GM18511 (cell line): ENCODE results near the gene SLC7A9.
"Not testable (repeated sequence)": the region's sequence is repeated elsewhere in the genome, so short reads cannot be mapped to it uniquely, and the experiment has no call there.

ENCODE experiments used
- ATAC-seq: cut with Tn5 transposase; IDR thresholded peaks from one replicate; pipeline ENCODE4 v1.9.1; 2021; ENCODE audit warnings: mild to moderate bottlenecking, moderate library complexity; ENCODE audit not compliant: unreplicated experiment

SLC7A9 gene

DNA sequence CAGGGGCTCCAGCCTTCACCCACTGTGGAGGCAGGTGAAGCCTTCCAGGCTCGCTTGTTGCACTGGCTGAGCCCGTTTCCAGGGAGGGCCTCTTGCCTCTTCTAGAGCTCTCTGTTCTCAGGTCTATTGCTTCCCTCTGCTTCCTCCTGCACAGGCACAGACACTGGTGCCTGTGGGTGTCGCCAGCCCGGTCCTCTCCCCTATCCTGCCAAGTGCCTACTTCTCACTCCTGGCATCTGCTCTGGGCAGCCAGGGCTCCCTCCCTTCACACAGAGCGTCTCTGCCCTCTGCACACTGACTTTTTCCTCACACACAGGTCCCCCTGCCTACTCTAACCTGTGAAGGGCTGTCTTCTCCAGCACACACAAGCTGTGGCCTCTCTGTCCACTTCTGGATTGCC is 60.3 kb downstream of the SLC7A9 start:
- no peak for ATAC-seq

DNA sequence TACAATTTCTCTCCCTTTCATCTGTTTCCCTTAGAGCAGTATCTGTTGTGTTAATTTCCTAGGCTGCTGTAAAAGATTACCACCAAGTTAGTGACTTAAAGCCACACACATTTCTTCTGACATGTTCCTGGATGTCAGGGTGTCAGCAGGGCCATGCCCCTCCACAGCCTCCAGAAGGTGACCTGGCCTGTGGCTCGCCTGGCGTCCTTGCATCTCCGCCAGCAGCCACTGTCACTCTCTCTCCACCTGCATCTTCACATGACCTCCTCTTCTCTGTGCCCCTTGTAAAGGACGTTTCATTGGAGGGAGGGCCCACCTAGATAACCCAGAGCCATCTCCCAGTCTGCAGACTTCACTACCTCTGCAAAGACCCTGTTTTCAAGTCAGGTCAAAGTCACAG is 61.3 kb downstream of the SLC7A9 start:
- ATAC-seq, result no peak

DNA sequence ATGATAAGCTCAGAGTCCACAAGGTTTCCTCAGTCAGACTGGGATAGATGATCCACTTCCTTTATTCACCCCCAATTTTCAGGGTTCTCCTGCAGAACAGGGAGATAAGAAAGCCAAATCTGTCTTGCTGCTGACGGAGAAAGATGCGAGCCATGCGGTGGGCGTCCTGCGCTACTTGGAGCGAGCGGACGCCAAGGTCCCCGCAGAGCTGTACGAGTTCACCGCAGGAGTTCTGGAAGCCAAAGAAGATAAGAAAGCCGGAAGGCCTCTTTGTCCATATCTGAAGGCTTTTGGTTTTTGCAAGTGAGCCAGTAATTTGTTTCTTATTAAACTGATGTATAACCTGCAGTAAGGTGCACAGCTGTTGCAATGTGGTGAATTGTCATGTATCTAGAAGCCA is 66.7 kb downstream of the SLC7A9 start:
- no peak for ATAC-seq

DNA sequence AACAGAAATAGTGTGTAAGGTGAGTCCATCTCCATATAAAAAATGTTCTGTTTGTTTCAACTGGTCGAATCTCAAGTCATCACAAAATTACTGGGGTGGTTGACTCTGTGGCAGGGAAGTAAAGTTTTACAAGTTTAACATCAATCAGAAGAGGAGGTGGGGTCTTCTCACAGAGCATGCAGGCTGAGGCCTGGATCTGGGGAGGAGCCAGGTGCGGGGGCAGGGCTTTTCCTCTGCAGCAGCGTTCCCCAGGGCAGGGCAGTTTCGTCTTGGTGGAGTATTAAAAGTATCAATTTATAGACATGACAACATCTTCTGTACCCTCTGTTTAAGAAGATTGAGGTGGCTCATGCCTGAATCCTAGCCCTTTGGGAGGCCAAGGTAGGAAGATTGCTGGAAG is 68.8 kb downstream of the SLC7A9 start:
- no peak for ATAC-seq

DNA sequence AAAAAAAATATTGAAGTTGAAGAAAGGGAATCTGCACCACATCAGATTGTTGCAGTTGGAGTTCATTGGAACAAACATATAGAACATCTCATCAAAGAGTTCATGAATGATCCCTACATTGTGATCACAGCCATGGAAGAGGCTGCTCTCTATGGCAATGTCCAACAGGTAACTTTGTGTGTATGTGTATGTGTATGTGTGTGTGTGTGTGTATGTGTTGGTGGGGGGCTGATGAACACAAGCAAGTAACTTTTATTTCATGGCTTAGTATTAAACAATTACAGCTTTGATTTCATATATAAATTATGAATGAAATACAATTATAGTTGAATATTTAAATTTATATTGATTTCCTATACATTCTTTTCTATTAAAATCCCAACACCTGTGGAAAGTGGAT is 69.4 kb downstream of the SLC7A9 start:
- ATAC-seq, result no peak

DNA sequence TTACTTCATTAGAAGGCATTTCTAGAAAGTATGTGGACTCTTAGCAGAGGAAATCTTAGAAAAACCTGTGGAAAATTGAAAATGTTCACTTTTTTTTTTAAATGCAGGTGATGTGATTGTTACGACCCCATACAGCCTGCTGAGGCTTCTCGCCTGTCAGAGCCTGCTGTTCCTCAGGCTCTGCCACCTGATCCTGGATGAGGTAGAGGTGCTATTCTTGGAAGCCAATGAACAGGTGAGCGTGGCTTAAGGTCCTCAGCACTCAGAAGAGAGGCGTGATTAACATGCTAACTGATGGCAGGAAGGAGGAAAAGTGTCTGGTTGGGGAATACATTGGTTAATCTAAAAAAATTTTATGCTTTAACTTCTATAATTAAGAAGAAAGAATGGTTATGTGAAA is 71.4 kb downstream of the SLC7A9 start:
- ATAC-seq, result no peak

DNA sequence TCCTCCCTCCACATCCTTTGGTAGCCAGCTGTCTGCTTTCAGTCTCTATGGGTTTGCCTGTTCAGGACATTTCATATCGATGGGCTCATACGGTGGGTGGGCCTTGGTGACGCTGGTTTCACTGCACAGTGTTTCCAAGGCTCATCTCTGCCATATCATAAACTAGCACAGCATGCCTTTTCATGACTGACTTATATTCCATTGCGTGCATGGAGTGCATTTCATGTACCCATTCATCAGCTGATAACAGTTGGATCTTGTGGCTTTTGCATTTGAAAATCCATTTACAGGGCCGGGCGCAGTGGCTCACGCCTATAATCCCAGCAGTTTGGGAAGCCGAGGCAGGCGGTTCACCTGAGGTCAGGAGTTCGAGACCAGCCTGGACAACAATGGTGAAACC is 80.1 kb downstream of the SLC7A9 start:
- no peak for ATAC-seq

DNA sequence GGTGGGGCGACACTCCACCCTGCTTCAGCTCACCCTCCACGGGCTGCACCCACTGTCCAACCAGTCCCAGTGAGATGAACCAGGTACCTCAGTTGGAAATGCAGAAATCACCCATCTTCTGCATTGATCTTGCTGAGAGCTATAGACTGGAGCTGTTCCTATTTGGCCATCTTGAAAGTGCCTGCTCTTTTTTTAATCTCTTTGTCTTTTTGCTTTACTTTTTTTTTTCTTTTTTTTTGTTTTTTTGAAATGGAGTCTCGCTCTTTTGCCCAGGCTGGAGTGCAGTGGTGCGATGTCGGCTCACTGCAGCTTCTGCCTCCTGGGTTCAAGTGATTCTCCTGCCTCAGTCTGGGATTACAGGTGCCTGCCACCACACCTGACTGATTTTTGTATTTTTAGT is 81.7 kb downstream of the SLC7A9 start:
- not testable (repeated sequence) for ATAC-seq

DNA sequence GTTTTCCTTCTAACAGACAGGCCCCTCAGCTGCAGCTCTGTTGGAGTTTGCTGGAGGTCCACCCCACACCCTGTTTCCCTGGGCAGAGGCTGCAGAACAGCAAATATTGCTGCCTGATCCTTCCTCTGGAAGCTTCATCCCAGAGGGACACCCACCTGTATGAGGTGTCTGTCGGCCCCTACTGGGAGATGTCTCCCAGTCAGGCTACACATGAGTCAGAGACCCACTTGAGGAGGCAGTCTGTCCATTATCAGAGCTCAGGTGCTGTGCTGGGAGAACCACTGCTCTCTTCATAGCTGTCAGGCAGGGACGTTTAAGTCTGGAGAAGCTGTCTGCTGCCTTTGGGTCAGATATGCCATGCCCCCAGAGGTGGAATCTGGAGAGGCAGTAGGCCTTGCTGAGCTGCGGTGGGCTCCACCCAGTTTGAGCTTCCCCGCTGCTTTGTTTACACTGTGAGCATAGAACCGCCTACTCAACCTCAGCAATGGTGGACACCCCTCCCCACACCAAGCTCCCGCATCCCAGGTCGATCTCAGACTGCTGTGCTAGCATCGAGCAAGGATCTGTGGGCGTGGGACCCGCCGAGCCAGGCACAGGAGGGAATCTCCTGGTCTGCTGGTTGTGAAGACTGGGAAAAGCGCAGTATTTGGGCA is 82.3 kb downstream of the SLC7A9 start:
- not testable (repeated sequence) for ATAC-seq

DNA sequence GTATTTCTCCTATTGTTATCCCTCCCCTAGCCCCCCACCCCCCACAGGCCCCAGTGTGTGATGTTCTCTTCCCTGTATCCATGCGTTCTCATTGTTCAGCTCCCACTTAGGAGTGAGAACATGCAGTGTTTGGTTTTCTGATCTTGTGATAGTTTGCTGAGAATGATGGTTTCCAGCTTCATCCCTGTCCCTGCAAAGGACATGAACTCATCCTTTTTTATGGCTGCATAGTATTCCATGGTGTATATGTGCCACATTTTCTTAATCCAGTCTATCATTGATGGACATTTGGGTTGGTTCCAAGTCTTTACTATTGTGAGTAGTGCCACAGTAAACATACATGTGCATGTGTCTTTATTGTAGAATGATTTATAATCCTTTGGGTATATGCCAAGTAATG is 87.5 kb downstream of the SLC7A9 start:
- not testable (repeated sequence) for ATAC-seq

DNA sequence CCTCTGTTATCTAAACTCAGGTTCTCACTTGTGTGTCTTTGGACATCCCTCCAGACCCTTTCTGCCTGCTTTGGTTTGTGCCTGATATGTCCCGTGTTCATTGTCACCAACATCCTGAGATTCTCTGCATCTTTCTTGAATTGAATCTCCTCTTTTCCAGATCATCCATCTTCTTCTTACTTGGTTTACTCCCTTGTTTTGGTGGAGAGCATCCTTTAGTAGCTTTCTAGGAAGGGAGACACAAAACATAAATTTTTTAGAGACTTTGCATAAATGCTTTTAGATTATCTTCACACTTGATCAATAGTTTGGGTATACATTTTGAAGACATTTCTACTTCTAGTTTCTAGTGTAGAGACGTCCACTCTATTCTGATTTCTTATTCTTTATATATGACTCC is 88.3 kb downstream of the SLC7A9 start:
- ATAC-seq, result no peak
